HG03558 (cell line): Measurements from ENCODE around the gene ITK.
"Not testable (repeated sequence)": the region's sequence is repeated elsewhere in the genome, so short reads cannot be mapped to it uniquely, and the experiment has no call there.

Source experiments
- ATAC-seq: cut with Tn5 transposase; IDR thresholded peaks from one replicate; pipeline ENCODE4 v1.9.1; 2021; ENCODE audit warnings: moderate number of reproducible peaks; ENCODE audit not compliant: unreplicated experiment; ENCODE audit errors: extremely low read depth

ITK gene

GRCh38 chr5:157201857-157202256 is 21.2 kb downstream of the ITK start:
- ATAC-seq, result no peak

- no peak for ATAC-seq
Observed at GRCh38 chr5:157203417-157203816, 22.8 kb downstream of the ITK start.

GRCh38 chr5:157204765-157205164 is 24.1 kb downstream of the ITK start:
- ATAC-seq, result no peak

GRCh38 chr5:157205708-157206107 is 25.1 kb downstream of the ITK start:
- ATAC-seq, result no peak

GRCh38 chr5:157210652-157211051 is 30.0 kb downstream of the ITK start:
- not testable (repeated sequence) for ATAC-seq

- no peak for ATAC-seq
Observed at GRCh38 chr5:157212307-157212706, 31.7 kb downstream of the ITK start.

- ATAC-seq, result no peak
Observed at GRCh38 chr5:157213527-157214243, 33.0 kb downstream of the ITK start.

- no peak for ATAC-seq
Observed at GRCh38 chr5:157214415-157214814, 33.8 kb downstream of the ITK start.

- ATAC-seq, result no peak
Observed at GRCh38 chr5:157214861-157215513, 34.3 kb downstream of the ITK start.

GRCh38 chr5:157215514-157216167 is 35.0 kb downstream of the ITK start:
- ATAC-seq, result no peak

- ATAC-seq, result no peak
Observed at GRCh38 chr5:157216391-157217142, 35.9 kb downstream of the ITK start.

- no peak for ATAC-seq
Observed at GRCh38 chr5:157217289-157218024, 36.8 kb downstream of the ITK start.

GRCh38 chr5:157219491-157220271 is 39.0 kb downstream of the ITK start:
- peak; percentile 37 for ATAC-seq

GRCh38 chr5:157221959-157222358 is 41.3 kb downstream of the ITK start:
- ATAC-seq, result no peak

GRCh38 chr5:157222506-157223230 is 42.0 kb downstream of the ITK start:
- no peak for ATAC-seq

GRCh38 chr5:157225469-157226422 is 45.1 kb downstream of the ITK start:
- ATAC-seq, result no peak

GRCh38 chr5:157230610-157231009 is 50.0 kb downstream of the ITK start:
- no peak for ATAC-seq

- no peak for ATAC-seq
Observed at GRCh38 chr5:157232706-157233105, 52.1 kb downstream of the ITK start.
